Measurements from ENCODE around the gene PLVAP.

Gene PLVAP

GRCh38 chr19:17338433-17339078 is 38.6 kb downstream of the PLVAP start:
- no peak for TF ChIP-seq CTCF (IDR thresholded peaks at IDR 0.05)

GRCh38 chr19:17337675-17338432 is 39.3 kb downstream of the PLVAP start:
- no peak for TF ChIP-seq CTCF (IDR thresholded peaks at IDR 0.05)

- TF ChIP-seq CTCF (IDR thresholded peaks at IDR 0.05): no peak
Observed at GRCh38 chr19:17336872-17337674, 40.1 kb downstream of the PLVAP start, which contains the start of gene GTPBP3. Gene GTPBP3 (plus strand): TSS chr19:17337553. CDS start chr19:17337612, 59 bp downstream.

- no peak for TF ChIP-seq CTCF (IDR thresholded peaks at IDR 0.05)
Observed at GRCh38 chr19:17335575-17335974, 41.6 kb downstream of the PLVAP start.

GRCh38 chr19:17334414-17335409 is 42.4 kb downstream of the PLVAP start, which contains the start of gene ANO8:
Gene ANO8 (minus strand): TSS chr19:17334855. CDS start chr19:17334670, 185 bp downstream.
- TF ChIP-seq CTCF (IDR thresholded peaks at IDR 0.05): no peak

- no peak for TF ChIP-seq CTCF (IDR thresholded peaks at IDR 0.05)
Observed at GRCh38 chr19:17333611-17334413, 43.3 kb downstream of the PLVAP start.

Measured in LNCAP (cell line).